ENCODE data around the gene KRT32.
A peak's percentile ranks its signal among the peaks of the same experiment; 100 is the strongest.

Gene KRT32

DNA sequence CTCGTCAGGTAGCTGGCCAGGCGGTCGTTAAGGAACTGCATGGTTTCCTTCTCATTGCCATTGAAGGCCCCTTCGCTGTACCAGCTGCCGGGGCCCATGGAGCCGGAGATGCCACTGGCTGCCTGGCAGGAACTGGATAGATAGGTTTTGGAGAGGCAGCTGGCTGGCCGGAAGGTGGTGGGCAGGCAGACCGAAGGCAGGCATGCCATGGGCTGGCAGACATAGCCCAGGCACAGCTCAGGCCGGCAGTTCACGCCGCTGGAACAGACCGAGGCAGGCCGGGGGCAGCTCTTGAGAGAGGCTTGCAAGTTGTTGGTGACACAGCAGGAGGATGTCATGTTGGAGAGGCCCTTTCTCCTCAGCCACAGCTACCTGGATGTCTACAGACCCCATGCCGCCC, at the start of gene KRT32:
TSS of gene KRT32 (minus strand) at position 399 of the 400 bp plus-strand sequence. CDS start at position 338, 61 bp downstream.
- no peak for DNase-seq

DNA sequence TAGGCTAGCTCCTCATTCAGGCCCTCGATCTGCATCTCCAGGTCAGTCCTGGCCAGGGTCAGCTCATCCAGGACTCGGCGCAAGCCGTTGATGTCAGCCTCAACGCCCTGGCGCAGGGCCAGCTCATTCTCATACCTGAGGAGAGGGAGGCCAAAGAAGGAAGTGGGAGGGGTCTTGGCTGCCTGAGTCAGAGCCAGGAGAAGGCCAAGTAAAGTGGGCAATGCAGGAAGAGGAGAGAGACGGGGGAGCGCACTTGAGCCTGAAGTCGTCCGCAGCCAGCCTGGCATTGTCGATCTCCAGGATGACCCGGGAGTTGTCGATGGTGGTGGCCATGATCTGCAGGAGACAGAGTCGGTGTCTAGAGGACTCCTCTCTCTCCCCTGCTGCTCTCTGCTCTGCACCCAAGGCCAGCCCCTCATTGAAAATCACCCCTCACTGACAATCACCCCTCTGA, 49.7 kb upstream of the KRT32 start:
- DNase-seq = no peak

DNA sequence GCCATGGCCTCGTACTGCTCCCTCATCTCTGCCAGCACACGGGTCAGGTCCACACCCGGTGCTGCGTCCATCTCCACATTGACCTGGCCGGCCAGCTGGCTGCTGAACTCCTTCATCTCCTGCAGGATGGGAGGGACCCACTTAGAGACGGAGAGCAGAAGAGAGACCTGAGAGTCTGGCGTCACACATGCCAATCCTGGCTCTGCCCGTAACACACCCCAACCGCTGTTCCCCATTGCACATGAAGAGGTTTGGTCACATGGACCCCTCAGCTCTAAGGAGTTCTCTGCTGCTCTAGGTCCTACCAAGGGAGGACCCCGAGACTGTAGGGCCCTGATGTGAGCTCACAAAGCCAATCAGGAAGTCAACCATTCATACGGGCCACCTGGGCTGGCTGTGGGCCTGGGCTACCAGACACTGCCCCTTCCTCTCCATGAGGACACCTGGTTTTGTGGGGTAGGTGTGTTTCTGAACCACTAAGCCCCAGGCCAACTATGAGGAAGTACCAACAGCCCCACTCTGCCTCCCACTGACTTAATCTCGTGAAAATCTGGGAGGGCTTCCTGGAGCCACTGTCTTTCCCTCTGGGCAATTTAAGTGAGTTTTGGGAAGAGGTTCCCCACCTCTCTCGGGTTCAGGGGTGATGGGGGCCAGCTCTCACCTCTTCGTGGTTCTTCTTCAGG, 49.1 kb upstream of the KRT32 start:
- no peak for DNase-seq

DNA sequence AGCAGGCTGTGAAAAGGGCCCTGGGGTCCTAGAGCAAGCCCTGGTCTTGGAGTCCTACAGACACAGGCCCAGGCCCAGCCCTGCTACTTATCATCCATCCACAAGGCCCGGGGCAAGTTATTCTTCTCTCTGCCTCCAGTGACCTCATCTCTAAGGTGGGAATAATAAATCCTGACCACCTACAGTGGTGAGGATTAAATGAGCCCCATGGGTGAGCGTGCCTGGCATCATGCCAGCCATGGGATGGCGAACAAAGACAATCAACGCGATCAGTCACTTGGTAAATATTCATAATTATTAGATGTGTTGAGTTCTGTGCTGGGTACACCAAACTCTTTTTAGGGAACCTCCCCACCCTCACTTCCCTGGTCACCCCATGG, 46.0 kb upstream of the KRT32 start:
- no peak for DNase-seq

DNA sequence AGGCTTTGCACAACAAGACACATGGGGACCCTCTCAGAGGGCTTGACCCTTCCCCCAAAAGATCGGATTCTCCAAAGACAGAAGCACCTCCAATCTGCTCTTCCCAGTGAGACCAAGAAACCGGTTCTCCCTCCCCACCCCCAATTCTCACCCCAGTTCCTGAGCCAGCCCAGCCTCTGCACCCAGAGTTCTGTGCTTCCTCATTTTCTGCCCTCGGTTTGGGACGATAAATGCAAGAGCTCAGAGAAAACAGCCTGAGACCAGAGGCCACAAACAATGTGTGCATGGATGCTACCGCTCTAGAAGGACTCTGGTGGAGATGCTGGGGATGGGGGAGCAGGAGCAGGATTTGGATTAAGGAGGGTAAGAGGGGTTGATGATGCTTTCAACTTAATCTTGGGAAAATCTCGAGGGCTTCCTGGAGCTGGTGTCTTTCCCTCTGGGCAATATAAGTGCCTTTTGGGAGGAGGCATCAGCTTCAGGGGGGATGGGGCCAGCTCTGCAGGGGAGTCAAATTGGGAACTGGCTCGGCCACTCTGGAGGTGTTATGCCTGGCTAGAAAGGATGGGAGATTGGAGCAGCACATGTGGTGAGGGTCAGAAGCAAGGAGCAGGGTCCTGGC, 45.5 kb upstream of the KRT32 start:
- no peak for DNase-seq

DNA sequence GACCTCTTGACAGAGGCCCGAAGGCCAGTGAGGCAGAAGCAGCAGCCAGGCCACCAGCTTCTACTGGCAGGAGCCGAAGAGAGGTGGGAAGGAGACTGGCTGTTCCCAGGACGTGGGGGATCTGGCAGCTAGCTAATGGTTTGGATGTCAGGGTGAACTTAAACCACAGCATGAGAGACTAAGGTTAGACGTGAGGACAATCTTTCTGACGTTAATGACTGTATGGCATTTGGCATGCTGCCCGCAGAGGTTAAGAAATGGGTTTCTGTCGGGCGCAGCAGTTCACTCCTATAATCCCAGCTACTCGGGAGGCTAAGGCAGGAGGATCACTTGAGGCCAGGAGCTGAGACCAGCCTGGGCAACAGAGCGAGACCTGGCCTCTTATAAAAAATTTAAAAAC, 44.5 kb upstream of the KRT32 start:
- DNase-seq = no peak

DNA sequence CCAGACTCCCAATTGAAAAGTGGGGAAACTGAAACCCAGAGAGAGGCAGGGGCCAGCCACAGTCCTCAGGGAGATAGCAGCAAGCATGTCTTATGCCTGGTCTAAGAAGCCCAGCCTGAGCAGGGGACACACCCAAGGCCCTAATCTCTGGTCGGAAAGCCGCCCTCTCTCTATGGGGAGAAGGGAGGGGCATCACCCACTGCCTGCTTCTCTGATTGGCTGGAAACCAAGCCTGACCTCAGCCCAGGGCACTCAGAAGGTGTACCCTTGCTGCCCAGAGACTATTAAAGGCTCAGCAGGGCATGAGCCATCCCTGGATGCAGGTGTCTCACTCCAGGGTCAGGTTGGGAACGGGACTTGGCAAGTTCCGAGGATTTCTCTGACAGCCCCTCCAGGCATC, 43.9 kb upstream of the KRT32 start:
- no peak for DNase-seq

DNA sequence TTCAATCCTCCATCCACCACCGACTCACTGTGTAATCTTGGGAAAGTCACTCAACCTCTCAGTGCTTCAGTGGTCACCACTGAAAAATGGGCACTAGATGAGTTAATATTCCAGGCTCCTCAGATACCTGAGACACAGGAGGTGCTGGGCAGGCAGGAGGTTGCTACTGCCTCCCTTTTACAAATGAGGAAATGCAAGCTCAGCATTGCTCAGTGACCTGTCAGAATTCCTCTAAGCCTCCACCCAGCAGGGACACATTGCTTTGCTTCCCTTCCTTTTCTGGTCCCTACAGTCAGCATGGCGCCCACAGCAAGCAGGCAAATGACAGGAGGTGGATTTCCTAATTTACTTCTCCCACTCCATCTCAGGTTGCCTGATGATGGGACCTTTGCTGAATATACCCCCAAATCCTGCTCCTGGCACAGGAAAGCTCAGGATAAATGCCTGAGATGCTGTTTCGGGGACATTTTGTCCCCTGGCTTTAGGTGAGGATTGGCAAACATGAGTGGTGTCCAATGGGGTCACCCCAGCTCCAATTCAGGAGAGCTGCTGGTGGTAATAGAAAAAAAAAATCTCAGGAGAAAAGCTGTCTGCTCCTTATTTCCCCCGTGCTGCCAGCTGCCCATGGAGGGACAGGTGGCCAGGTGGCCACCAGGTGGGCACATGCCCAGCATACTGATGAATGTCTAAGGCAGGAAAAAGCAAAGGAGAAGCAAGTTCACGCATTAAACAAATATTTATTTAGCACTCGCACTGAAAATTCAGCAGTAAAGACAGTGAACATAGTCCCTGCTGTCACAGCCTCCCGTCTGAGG, 43.3 kb upstream of the KRT32 start:
- no peak for DNase-seq

DNA sequence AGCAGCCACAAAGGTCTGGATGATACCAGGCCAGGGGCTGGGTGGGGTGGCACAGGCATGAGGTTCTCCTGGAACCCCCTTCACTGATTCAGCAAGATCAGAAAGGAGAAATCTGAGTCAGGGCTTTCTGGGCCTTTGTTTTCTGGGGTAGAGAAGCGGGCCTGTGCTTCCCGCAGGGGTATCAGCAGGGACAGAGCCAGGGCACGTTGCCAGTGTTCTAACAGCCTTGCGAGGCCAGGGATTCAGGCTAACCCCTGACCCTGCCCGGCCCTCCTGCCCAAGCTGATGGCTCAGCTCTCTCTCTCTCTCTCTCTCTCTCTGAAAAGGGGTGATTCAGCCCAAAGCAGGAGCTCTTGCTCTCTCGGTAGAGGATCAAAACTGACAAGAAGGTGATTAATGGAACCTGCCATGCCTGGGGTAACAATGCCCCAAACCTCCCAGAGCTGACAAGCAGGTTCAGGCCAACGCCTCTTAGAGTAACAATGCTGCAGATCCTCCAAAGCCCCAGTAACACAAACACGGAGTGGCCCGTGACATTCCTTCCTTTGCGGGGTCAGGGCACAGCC, 40.2 kb upstream of the KRT32 start:
- DNase-seq = no peak

DNA sequence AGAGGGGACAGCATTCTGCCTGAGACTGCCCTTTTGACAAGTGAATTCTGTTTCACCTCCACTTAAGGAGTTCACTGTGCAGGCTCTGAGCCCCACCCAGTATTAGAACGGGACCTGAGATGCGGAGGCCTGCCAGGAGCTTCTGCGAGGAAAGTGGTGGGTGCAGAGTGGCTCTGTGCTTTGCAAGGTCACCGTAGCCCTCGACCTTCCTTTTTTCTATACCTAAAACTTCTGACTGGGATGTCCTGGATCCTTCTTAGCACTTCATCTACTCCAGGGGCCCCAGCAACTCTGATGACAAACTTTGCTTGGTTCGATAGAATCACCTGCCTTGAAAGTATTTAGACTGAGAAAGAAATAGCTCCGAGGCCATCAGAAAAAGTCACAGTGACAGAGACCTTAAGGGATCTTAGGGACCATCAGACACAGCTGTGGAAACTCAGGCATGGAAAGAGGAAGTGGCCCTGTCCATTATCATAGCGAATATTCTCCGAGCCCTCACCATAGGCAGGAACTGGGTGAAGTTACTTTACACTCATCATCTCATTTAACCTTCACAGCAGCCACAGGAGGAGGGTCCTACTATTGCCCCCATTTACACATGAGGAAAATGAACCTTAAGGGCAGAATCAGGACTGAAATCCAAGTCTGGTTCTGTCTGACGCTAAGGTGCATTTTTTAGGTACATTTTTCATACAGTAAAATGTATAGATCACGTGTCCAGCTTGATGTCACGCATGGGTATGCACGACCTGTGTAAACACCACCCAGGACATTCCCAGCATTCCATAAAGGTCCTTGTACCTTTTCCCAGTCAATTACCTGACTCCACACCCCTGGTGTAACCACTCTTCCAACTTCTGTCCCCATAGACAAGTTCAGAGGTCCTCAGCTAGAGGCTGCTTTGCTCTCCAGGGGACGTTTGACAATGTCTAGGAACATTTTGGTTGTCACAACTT, 38.9 kb upstream of the KRT32 start:
- DNase-seq = no peak

DNA sequence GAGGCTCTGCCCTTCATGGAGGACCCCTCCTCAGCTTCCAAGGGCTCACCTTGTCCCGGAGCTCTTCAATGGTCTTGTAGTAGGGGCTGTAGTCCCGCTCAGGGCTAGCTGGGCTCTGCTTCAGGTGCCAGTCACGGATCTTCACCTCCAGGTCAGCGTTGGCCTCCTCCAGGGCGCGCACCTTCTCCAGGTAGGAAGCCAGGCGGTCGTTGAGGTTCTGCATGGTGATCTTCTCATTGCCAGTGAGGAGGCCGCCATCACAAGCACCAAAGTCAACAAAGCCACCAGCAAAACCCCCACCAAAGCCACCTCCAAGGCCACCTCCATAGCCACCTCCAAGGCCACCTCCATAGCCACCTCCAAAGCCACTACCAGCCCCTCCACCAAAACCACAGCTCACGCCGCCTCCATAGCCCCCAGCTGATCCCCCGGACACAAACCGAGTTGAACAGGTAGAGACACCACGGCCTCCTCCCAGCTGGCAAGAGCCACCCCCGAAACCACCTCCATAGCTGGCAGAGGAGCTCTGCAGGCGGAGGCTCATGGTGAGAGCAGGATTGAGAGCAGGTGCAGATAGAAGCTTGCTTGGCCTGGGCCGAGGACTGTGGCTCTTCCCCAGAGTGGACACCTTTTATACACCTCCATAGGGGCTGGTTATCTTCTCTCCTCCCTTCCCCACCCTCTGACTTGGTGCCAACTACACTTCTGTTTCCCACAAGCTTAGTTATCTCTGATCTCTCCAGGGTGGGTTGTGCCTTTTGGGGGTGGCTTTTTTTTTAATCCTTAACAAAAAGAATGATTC, 38.0 kb upstream of the KRT32 start, which contains the start of gene KRT13:
TSS of gene KRT13 (minus strand) at position 606 of the 802 bp plus-strand sequence. CDS start at position 544, 62 bp downstream.
- no peak for DNase-seq

DNA sequence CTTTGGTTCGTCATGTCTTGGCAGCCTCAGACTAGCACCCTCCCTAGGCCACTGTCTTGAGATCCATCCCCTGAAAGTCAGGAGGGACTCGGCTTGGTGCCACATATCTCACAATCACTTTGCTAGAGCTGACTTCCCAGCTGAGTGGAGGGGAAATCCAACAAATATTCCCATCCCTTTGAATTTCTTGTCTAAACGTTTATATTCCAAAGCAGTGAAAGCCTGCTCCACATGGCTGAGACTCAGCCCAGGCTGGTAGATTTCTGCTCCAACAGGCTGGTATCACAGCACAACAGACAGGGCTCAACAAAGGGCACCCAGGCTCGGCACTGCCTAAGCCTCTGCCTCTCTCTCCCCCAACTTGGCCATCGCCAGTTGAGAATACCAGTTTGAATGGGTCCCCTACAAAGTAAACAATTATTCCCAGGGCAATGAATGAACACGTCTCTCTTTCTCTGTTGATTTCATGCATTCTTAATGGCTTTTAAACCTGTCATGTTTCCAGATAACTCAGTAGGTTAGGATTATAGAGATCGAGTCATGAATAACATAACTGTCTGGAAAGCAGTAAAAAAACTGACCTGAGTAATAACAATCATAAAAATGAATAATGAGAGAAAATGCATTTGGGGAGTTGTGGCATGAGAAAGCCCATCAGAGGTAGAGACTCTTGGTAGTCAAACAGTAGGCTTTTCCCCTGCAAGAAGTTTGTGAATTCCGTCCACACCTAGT, 37.2 kb upstream of the KRT32 start:
- DNase-seq = no peak

DNA sequence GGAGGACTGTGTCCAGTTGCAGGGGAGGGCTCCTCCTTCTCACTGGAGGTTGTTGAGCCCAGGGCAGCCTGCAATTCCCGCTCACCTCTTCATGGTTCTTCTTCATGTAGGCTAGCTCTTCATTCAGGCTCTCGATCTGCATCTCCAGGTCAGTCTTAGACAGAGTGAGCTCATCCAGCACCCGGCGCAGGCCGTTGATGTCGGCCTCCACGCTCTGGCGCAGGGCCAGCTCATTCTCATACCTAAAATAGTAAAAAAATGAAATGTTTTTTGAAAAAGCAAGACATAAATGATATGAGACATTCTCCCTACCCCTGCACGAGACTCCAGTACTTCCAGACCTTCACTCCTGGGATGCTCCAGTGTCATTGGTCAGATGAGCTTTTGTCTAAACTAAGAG, 36.0 kb upstream of the KRT32 start:
- no peak for DNase-seq

DNA sequence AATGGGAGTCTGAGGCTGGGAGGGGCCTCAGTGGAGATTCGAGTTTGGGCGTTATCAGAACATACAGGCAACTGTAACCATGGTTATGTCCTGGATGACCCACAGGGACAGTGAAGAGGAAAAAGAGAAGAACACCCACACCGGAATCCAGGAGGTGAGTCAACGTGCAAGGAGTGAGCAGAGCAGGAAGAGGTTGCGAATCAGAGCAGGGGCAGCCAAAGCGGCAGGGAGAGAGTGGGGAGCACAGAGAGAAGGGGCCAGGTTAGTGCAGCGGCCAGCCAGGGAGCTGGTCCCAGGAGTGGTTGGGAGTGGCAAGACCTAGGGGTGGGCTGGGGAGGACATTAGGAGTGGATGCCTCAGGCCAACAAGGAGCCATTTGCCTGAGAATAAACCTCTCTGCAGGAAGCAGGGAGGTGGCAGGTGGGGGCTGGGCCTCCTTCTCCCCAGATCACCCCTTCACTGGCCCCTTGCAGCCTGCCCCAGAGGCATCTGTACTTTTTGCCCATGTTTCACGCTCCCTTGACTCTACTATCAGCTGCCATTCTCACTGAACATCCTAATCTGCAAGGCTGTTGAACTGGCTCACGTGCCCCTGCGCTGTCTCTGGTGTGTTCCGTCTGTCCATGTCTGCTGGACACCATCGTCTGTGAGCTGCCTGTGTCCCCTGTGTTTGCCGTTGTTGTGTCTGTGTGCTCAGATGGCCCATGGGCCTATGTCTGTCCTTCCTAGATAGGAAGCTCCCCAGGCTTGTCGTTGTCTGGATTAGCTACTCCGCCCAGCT, 33.1 kb upstream of the KRT32 start:
- peak; percentile 8 for DNase-seq

DNA sequence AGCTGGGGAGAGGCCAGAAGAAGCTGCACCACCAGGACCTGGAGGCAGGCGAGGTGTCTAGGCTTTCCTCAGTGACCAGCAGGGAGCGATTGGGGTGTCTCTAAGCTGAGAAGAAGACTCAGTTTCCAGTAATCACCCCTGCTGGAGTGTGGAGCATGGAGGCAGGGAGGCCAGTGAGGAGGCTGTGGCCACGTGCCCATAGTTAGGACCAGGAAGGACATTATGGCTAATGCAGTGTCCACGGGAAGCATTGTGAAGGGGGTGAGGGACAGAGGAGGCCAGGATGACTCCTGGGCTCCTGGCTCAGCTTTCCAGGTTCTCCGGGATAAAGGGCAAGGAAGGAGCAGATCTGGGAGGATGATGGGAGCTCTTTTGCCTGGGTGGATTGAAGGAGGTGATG, 32.5 kb upstream of the KRT32 start:
- no peak for DNase-seq

DNA sequence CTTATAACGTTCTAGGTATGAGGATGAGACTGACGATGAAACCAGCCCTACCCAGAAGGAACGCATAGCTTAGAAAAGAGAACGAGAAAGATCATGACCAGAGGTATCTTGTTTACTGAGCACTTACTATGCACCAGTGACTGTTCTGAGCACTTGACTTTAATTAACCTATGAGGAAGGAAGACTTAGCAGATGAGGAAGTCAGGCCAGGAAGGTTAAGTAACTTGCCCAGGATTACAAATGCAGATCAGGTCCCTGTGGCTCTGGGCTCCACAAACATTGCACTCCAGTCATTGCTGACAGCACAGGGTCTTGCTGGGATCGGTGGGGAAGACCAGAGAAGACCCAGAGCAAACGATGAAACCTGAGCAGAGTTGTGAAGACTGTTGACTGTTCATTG, 31.1 kb upstream of the KRT32 start:
- DNase-seq = peak; percentile 26

DNA sequence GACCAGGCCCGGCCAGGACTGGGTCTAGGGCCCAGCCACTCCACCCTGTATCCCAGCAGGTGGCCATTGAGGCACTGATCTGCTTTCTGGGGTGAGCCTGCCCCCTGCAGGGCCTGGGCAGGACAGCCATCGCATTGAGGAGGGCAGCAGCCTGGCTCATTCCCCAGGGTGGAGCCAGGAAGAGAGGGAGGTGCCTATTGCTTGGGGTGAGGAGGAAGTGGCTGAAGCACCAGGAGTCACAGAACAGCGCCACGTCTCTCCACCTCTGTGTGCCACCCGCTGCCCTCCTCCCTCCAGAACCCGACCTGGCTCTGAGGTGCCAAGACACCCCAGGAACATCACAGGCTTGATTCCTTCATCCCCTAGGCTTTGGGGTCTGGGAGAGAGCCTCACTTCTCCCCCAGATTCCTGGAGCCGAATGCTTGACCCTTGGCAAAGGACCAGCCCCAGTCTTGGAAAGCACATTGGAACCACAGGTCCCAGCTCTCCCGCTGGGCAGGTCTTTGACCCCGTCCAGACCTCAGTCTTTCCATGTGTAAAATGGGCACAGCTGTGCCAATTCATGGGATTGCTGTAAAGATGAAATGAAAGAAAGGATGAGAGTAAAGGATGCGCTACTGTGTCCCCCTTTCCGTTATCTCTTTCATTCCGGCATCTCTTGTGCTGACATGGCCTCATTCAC, 29.8 kb upstream of the KRT32 start:
- DNase-seq = peak; percentile 77

DNA sequence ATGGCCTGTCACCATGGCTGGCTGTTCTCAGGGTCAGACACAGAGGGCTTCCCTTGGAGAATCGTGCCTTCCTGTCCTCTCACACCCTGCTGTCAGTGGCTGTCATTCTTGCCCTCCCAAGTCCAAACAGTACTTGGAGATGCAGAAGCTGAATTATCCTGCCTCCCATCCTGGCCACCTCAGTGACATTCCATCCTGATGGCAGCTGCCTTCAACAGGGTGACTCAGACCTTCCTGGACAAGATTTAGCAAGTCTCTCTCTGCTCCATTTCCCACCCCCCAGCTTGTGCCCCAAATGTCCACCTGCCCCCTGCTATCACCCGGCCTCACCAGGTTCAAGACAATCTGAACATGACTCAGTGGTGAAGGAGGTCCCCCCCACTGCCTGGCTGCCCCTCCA, 27.3 kb upstream of the KRT32 start:
- no peak for DNase-seq

DNA sequence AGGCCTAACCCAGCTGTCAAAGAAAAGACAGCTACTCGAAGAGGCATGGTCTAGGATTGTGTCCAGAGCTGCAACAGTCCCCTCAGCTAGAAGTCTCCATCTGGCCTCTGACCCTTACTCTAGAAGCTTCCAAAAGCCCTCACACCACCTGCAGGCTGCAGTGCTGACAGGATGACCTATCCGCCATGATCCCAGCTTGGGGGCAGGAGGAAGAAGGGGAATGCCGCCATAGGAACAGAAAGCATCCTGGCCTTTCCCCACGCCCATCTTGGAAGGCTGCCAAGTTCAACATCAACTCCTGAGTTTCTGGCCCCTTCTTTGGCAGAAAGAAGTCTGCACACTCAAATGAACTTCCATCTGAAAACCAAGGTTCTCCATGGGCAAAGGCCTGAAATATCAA, 25.6 kb upstream of the KRT32 start:
- no peak for DNase-seq

Data from CD4-positive, alpha-beta T cell treated with Interferon gamma for 1 hour (primary cell).